ENCODE measurements around the gene HIPK3.

The HIPK3 gene

DNA sequence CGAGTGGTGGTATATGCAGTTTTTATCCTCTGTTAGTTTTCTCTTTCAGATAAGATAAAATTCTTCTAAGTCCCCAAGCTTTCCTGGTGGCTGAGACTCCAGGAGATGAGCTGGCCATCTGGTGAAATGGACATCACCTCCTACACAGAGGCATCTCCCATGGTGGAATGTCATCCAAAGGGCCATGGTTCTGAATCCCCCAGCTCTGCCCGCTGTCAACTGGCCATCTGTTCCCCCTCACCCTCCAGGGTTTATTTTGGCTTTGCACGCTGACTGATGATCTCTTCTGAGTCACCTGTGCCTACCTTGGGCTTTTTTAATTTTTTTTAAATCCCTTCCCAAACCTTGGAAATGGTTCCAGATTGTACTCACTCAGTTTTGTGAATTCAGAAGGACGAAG lies 142.2 kb downstream of the HIPK3 start:
- DNase-seq: no peak

DNA sequence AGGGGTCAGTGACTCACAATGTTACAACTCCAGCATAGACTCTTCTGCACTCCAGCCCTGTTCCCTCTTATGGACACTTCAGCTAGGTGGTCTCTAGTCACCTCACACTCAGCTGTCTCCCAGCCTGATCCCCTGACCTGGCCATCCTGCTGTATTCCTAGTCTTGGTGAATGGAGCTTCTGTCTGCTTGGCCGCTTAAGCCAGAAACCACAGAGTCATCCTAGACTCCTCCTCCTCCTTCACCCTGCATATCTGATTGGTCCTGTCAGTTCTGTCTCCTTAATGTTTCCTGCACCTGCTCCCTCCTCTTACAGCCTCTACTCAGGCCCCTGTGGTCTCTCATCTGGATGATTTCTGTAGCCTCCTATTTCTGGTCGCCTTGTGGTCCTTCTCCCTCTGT lies 144.9 kb downstream of the HIPK3 start:
- DNase-seq: peak; percentile 57

DNA sequence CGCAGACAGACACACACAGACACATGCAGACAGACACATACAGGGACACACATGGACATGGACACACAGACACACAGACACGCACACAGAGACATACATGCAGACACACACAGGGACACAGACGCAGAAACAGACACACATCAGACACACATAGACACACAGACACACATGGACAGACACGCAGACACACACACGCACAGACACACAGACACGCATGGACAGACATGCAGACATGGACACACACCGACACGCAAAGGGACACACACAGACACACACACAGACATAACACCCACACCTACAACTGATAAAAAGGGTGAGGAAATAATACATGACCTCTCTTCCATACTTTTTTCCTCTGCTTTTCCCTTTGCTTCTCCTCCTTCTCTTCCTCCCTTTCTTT lies 146.2 kb downstream of the HIPK3 start:
- no peak for DNase-seq

DNA sequence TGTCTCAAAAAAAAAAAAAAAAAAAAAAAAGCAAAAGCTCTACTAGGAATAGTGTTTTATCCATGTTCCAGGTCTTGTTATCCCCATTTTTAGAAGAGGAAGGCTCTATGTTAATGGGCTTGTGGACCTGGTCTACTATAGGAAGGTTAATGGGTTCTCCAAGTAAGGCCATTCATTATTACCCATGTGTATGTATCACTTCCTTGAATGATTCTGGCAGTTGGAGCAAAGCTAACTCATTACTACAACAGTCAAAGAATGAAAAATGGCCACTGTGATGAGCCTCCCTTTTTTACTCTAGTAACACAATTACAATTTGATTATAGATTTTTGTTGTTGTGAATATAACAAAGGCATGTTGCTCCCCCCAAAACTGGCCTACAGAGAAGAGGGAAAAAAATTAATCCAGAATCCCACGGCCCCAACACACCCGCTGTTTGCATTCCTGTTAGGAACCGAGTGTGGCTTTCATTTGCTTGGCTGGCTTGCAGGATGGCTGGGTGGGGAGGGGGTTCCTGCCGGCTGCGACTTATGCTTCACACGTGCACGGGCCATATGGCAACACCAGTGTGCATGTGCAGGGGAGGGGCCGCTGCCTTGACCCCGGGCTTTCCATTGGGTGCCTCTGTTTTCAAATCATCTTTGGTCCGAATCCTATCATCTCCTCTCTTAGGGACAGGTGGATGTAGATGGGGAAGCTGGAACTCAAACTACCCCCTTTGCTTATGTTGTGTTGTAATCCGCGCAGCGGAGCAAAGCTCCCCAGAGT lies 148.8 kb downstream of the HIPK3 start:
- no peak for DNase-seq
